Suprapubic skin (tissue), 3 donors: ENCODE measurements around the gene PCNT.

ENCODE experiments used
- POLR2AphosphoS5 ChIP-seq, 3 donors: sonication (generic); formaldehyde crosslinking; IDR thresholded peaks; one replicate each; pipeline ENCODE4 v1.6.1; 2017; ENCODE audit warnings: antibody characterized with exemption in 3 of 3
- TF ChIP-seq, protein P1 (sequence below), 2 donors: fragments of 200-600 bp in 1 of 2; fragments of 450-650 bp in 1 of 2; sonication (generic) in 1 of 2; IDR thresholded peaks; one replicate each; pipeline ENCODE4 v1.5.1; 2016 to 2019; ENCODE audit warnings: antibody characterized with exemption in 2 of 2, mild to moderate bottlenecking in 1 of 2, moderate library complexity in 1 of 2

DNA sequence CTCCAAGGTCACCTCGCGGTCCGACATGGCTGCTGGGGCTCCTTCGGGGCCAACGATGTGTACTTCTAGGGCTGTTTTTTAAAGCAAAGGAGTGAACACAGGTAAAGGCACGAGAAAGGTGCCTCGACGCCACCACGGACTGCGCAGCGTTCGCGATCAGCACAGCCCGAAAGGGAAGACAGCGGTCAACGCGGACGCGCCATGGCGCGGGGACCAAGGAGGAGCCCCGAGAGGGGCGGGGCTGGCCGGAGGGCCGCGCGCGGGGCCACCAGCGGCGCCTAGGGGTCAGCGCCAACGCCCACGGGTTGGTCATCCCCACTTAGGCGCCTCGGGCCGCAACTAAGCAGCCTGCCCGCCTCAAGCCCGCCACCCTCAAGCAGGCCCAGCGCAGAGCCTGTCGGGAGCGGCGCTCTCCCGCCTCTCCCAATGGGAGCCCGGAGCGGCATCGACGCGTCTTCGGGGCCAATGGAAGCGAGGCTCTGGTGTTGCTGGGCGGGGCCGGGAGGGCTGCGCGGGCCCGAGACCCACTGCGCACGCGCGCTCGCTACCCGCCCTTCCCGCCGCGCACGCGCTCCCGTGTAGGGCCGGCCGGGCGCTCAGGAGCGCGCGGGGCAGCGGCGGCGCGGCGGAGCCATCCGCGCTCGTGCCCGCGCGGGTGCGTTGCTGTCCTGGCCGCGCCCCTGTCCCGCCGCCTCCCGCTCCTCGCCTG lies 134.5 kb downstream of the PCNT start, which contains the start of gene DIP2A:
- TF ChIP-seq, protein P1, sequence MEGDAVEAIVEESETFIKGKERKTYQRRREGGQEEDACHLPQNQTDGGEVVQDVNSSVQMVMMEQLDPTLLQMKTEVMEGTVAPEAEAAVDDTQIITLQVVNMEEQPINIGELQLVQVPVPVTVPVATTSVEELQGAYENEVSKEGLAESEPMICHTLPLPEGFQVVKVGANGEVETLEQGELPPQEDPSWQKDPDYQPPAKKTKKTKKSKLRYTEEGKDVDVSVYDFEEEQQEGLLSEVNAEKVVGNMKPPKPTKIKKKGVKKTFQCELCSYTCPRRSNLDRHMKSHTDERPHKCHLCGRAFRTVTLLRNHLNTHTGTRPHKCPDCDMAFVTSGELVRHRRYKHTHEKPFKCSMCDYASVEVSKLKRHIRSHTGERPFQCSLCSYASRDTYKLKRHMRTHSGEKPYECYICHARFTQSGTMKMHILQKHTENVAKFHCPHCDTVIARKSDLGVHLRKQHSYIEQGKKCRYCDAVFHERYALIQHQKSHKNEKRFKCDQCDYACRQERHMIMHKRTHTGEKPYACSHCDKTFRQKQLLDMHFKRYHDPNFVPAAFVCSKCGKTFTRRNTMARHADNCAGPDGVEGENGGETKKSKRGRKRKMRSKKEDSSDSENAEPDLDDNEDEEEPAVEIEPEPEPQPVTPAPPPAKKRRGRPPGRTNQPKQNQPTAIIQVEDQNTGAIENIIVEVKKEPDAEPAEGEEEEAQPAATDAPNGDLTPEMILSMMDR (IDR thresholded peaks at IDR 0.05) = no peak
- peak in 2 of 3 donors; percentile 74 to 78 for TF ChIP-seq POLR2AphosphoS5 (IDR thresholded peaks at IDR 0.05)
